DMS53 treated with DMSO at 0.1 percent for 48 hours (cell line): Measurements from ENCODE around the gene GRK5.

Experiments used
- DNase-seq: peaks from one replicate; lab custom pipeline; 2025; ENCODE audit not compliant: unreplicated experiment; lab: John Stamatoyannopoulos, UW

The GRK5 gene

DNA sequence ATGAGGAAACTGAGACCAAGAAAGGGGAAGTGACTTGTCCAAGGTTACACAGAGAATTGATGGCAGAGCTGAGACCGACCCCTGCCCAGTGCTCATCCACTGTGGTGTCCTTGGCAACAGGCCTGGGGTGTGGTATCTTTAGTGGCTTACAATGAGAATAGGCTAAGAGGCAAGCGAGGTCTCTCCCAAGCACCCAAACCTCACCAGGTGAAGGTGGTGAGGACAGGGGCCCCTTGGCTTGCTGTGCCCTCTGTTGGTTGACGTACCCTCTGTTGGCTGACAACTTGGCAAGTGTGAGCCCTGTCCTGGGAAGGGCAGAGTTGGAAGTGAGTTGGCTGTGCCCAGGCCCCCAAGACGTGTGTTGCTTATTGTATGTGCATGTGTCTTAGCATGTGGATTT is 166.9 kb downstream of the GRK5 start:
- DNase-seq: no peak

DNA sequence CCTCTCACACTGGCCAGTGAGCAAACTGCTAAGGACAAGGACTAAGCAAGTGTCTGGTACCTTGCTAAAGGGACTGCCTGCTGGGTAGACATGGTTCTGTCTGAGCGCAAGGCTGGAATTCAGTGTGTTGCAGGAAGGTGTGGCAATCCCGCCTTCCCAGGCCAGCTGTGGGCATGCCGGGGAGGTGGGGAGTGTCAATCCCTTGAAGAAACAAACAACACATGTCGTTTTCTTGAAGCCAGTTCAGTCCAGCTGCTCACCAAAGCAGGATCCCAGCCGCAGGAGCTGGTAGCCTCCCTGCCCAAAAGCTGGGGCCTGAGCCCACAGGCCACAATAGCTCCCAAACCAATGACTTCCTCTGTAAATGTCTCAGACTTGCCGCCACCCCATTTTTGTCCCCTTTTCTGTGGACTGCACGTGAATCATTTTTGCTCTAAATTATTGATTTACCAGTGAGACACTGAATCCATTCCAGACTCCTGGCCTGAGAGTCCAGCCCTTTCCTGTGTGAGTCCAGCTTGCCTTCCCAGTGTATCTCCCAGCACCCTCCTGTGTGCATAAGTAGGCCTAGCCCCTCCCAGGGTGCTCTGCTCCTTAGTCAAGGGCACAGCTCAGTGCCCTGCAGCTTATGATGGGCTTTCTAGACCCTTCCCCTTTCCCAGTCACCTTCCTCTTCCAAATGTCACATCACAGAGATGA is 168.4 kb downstream of the GRK5 start:
- no peak for DNase-seq

DNA sequence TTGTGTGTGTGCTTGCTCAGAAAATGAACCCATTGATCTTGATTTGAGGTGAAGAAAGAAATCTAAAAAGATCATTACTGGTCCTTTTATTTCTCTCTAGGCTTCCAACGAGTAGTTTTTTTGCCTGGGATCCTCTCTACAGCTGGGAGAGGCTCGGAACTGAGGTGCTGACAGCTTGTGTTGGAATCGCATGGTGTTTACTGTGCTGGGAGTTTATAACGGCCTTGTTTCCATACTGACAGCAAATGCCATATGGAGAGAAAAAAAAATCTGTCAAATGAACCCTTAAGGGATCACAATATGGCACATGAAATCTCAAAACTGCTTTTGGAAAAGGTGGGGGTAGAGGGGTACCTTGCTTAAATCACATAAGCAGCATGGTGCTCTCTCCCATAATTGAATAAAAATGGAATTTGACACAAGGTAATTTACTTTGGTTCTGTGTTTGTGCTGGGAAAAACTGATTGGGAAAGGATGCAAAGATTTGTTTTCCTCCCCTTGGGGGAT is 170.1 kb downstream of the GRK5 start:
- DNase-seq: no peak

DNA sequence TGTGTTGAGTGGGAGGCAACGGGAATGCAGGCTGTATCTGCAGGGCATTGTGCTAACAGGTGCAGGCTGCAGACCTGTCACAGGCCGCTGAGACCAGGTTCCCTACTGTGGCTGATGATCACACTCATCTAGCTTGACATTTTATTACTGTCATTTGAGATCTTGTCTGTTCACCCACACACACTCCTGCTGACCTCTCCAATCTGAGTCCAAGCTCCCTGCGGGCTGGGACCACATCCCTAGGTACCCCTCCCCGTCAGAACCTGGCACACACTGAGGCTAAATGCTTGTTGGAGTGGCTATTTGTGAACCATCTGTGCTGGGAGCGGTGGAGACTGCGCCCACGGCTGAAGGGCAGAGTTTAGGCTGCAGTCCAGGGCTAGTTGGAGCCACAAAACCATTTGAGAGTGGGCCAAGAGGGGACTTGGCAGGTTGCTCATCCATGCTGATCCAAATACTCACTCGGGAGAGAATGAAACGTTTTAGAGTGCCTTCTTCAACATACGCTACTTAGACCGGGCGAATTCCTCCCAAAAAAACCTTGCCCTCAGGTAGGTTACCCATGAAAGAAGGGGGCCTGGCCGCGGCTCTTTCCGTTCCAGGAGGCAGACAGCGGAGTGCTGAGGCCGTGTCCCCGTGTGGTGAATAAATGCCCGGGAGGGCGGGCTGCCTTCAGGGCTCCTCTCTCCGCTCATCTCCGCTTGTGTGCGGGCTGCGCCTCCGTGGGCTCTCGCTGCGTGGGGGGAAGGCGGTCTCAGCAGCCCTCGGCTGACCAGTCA is 170.8 kb downstream of the GRK5 start:
- DNase-seq: no peak

DNA sequence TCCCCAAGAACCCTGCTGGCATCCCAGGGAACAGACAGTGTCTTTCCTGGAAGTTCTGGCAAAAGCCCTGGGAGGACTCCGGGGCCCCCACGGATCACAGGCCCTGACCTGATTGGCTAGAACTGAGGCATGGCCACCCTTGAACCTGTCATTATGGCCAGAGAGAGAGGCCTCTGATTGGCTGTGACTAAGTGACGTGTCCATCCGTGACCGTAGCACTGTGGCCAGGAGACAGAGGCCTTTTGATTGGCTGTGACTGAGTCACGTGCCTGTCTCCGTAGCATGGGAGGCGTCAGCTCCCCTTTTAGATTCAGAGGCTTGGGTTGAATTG is 171.3 kb downstream of the GRK5 start:
- no peak for DNase-seq

DNA sequence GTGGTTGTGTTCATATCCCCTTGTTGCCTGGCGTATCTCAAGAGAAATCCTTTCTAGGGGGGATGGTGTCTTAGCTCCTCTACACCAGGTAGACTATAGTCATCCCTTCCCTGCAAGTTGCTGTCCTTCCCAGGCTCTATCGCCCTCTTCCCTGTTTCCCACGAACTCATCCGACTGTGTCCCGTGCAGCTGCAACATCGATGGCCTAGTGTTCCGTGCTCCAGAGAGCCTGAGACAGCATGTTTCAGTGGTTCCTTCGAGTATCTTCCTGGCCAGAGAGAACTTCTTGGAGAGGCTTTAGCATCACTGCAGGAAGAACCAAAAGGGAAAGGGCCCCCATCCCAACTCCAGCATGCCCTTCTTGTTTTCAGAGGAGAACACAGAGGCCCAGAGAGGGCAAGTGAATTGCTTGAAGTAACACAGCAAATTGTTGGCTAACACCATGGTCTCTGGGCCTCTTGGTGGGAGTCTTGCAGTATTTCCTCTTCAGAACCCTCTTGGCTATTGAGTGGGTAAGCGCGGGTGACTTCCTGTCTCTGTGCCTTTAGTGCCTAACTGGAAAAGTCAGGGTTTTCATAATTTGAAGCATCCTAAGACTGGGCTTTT is 172.2 kb downstream of the GRK5 start:
- no peak for DNase-seq

DNA sequence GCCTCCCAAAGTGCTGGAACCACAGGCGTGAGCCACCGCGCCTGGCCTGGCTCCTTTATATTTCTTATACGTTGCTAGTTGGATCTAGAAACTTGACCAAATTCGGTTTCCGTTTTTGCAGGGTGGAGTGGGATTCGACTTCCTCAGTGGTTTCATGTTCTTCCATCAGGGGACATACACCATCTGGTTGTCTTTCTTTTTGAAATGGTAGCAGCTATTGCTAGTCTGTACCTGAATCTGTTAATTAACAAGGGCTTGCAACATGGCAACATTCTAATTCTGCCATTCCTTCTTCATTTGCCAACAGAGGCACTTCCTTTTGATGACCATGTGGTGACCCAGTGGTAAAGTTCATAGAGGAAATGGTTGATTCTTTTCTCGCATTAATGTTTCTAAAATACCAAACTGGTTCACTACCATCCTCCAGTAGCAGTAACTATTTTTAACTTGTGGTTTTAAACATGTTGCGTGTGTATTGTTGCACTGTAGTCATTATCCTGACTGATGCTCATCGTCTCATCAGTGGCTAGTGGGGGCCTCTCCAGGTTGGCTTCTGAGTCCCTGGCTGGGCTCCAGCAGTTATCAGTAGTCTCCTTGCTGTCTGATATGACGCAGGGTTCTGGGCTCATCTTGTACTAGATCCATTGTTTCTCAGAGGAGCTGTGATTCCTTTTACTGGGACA is 175.9 kb downstream of the GRK5 start:
- DNase-seq: no peak

DNA sequence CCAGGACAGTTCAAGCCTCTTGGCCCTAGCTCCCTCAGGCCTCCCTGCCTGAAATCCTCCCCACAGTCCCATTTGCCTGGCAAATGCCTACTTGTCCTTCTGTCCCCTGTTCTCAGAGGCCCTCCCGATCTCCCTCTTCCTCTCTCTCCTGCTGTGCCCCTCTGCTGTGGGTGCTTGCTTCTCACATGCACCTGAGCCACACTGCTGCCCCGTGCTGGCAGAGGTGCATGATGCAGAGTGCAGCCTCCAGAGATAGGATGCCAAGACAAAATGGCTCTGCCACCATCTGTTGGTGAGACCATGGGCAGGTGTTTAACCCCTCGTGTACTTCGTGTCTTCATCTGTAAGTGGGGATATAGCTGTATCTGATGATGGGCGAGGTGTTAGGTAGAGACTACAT is 176.8 kb downstream of the GRK5 start:
- no peak for DNase-seq

DNA sequence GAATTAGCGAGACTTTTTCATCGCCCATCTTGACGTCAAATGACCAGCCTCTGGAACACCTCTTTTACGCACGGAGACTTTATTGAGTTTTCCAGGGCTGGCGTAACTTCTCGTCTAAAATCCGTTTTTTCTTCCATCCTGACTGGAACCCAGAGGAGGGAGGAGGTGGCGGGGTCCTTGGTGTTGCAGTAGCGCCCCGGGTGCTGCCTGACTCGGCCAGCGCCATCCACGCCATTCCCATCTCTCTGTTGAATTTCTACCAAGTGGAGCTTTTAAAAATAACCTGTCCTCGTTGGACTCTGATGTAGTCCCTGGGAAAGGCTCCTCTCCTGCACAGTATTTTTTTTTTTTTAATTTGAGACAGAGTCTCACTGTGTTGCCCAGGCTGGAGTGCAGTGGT is 179.3 kb downstream of the GRK5 start:
- no peak for DNase-seq

DNA sequence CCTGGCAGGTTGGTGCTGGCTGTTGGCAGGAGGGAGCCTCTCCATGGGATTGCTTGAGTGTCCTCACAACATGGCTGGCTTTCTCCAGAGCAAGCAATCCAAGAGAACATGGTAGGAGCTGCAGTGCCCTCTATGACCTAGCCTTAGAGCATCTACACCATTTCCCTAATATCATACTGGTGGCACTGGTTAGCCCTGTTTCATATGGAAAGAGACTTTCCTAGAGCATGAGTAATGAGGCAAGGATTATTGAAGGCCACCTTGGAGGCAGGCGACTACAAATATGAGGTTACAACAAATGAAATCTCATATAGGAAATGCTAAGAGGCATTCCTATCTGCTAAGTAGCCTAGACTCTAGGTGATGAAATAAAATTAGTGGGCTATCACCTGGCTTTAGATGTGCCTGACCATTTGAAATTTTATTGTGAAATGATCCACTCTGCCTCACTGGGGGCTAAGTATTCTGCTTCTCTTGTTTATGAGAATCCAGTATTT is 181.5 kb downstream of the GRK5 start:
- DNase-seq: no peak

DNA sequence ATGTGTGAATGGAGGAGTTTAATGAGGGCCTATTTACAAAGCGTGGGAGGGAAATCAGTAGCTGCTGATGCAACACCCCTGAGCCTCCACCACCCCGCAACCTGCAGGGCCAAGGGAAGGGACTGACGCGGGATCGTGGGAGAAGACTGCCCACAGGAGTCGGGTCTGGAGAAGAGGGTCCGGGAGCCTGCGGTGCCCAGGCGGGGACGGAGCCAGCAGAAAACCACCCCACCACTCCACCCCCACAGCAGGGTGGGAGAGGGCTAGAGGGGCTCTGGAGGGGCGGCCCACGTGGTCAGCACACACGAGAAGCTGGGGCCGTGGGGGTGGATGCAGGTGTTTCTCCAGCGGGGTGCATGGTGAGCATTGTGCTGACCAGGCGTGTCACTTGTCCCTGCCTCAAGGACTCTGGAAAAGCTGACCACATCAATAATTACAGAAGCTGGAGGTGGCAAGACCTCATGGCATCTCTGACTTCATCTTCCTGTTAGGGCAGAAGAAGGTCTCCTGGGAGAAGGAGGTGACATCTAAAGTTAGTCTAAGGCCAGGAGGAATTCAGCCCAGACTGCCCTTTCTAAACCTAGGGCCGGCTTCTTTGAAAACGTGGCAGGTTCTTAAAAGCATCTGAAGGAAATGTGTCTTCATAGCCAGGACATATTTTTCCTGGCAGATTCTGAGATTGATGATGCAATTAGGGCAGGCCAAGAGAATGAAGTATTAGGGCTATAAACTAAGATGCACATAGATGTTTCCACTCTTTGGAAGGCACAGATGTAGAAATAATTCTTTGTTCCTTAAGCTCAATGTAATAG is 184.3 kb downstream of the GRK5 start:
- DNase-seq: no peak

DNA sequence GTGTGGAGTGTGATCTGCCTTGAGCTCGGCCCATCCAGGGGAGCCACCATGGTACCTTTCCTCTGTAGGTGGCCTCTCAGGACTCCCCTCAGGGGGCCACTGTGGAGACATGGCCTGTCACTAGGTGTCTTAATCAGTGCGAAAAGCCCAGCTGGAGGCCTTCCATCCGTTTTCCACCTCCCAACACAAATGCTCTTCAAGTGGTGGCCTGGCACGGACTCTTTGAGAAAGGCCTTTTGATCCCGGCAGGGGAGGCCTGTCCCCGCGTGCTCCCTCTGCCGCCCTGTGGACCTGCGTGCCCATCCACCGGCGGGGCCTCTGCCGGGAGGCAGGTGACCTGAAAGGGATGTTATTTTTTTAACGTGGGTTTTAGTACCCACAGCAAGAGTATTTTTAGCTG is 185.6 kb downstream of the GRK5 start:
- no peak for DNase-seq

DNA sequence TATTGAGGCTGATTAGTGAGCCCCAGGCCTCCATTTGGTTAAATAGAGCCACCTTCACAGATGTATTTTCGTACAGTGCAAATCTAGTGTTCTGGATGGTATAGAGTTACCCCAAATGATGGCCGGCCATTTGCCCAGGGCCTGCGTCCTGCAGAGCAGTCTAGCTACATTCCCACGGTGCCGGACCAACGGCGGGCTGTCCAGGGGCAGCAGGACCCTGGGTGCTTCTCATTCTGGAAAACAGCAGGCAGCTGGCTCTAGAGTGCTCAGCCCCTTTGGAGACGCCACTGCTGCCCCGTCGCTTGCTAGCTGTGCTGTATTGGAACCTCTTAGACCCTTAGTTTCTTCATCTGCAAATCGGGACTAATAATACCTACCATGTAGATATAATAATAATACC is 186.1 kb downstream of the GRK5 start:
- DNase-seq: no peak

DNA sequence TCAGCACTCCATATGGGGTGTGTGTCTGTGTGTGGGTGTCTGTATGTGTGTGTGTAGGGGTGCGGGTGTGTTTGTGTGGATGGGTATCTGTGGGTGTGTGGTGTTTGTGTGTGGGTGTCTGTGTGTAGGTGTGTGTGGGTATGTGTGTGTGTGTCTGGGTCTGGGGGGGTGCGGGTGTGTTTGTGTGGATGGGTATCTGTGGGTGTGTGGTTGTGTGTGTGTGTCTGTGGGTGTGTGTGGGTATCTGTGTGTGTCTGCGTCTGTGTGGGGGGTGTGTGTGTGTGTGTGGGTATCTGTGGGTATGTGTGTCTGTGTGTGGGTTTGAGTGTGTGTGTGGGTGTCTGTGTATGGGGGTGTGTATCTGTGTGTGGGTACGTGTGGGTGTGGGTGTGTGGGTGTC is 186.5 kb downstream of the GRK5 start:
- DNase-seq: no peak

DNA sequence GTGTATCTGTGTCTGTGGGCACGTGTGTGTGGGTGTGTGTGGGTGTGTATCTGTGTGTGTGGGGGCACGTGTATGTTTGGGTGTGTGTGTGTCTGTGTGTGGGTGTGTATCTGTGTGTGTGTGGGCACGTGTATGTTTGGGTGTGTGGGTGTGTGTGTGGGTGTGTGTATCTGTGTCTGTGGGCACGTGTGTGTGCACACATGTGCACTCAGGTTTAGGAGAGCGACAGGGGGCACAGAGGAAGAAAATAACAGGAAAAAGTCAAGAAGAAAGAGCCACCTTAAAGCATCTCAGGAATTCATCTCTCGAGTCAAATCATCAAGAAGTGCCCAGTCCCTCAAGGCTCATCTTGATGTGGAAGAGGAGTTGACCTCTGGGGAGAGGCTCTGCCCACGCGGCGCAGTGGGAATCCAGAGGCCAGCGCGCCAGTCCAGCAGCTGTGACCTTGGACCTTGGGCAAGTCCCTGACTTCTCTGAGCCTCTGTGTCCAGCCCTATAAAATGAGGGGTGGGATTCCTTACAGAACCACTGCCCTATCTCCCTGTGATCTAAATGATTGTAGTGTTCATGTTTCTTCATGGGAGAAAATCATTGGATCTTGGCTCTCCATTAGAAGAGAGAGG is 187.4 kb downstream of the GRK5 start:
- DNase-seq: no peak

DNA sequence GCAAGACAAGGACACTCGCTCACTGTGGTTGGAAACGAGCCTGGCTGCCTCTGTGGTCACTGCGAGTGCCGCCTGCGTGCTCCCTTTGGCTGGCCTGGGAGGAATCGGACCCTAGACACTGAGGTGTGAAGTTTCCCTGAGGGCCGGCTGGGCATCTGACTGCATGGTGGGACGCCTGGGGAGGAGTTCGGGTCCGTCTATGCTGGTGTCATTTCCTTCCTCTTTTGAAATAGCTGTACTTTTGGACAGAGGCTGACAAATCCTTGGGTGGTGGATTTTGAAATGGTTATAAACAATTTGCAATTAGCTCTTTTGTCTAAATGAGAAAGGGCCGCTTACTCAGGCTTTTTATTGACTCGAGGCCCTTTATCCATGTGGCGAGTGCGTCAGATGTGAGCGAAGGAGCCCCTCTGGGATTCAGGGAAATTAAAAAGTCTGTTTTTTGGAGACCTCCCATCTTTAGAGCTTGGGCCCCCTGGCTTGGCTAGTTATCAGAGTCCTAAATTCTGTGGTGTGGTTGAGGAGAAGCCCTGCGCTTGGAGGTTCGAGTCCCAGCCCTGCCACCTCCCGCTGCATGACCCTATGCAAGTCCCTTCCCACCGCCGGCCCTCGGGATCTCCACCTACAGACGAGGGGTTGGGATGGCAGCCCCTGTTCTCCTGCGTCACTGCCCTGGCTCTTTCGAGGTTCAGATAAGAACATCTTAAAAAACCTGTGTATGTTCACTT is 188.1 kb downstream of the GRK5 start:
- no peak for DNase-seq

DNA sequence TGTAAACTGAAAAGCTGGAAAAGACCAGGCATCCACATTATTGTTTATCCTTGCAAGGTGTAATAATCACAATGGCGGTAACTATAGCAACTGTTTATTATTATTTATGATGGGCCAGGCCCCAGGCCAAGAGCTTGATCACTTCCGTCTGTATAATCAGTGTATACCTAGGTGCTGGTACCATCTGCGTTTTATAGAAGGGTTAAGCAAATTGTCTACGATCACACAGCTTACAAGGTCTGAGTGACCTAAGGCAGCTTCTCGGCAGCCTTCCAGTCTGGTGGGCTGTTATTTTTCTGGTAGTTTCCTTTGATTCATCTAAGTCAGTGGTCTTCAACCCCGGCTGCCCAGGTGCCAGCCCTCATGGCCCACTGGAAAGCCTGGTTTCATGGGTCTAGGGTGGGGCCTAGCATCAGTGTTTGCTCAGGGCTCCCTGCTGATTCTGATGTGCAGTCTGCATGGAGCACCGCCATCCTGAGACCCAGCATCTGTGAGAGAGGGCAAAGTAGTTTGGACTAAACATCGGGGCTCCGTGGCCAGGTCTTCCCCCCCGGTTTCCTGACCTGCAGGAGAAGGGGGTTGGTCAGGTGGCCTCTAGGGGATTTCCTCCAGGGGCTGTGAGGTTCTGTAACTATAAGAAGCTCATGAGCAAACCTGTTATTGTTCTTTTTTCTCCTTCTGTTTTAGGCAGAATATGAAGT is 188.8 kb downstream of the GRK5 start:
- no peak for DNase-seq

DNA sequence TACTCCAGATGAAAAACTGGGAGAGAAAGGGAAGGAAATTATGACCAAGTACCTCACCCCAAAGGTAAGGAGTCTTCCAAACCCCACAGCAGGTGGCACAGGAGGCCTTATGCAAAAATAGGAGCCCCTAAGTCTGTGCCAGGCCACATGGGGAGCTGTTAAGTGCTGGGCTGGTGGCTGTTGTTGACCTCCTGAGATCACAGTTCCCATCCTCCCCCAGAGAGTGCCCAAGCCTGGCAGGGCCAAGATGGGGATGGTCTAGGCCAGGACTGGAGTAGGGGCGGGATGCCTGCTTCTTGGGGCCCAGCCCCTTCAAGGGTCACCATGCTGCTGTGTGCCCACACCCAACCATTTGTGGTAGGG is 189.3 kb downstream of the GRK5 start:
- DNase-seq: no peak

DNA sequence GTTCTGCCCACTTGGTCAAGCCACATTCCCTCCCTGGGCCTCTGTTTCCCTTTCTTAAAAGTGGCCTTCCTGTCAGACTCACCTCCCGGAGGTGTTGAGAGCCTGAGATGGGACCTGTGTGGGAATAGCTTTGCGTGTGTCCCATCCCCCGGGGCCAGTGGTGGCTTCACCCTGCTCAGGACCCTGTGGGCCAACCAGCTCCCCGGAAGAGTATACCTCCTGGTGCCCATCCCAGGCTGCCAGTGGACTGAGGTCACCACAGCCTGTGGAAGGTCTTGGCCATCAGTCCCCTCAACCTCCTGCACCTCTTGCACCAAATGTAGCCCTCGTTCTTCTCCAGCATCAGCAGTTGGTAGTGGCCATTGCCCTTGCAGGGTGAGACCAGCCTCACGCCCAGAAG is 190.0 kb downstream of the GRK5 start:
- no peak for DNase-seq
